Right lobe of liver (tissue), 4 donors: ENCODE measurements around the gene PMEPA1.

ENCODE experiments used
- CTCF ChIP-seq, 4 donors: fragments of 200-600 bp in 3 of 4; fragments of 450-650 bp in 1 of 4; IDR thresholded peaks; one replicate each; pipeline versions ENCODE4 v1.5.1 to v1.8.0; 2016 to 2022; ENCODE audit warnings: antibody characterized with exemption in 4 of 4, mild to moderate bottlenecking in 2 of 4
- POLR2A ChIP-seq: fragments of 450-650 bp; IDR thresholded peaks from one replicate; pipeline ENCODE4 v1.6.1; 2017; ENCODE audit warnings: antibody characterized with exemption, mild to moderate bottlenecking
- donor health status: DM: no; HTN: no; CAD: no.
- donor health status: DM: no; HTN: no; CAD: no.
- donor health status: DM: no; HTN: yes; CAD: no.

DNA sequence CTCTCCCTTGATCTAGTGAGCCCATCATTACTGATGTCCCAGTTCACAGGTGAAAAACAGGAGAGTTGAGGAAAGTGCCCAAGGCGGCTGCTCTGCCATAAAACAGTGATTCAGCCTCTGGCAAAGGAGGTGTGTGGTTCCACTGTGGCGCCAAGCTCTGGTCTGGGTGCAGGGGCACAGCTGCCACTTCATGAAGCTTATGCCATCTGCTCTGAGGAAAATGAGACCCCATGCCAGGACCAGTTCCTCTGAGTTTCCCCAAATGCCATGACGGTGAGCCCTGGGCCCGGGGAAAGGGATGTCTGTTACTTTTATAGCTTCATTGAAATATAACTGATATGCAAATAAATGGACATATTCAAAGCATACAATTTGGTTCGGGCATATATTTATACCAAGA is 55.9 kb downstream of the PMEPA1 start:
- TF ChIP-seq POLR2A (no peak), CTCF (IDR thresholded peaks at IDR 0.05) (no peak)
